Naive B cell (primary cell): ENCODE results near the gene TMPO. TPM values are rescaled to one million over a fixed set of nuclear protein-coding genes. Genes with fewer than 3 reads are reported as not detected.
A peak's percentile ranks its signal among the peaks of the same experiment; 100 is the strongest.
"Not testable (repeated sequence)": the region's sequence is repeated elsewhere in the genome, so short reads cannot be mapped to it uniquely, and the experiment has no call there.

Source experiments
- ATAC-seq, 2 donors: fragments of 150-1000 bp; cut with Tn5 transposase; 2 replicates each; pipeline ENCODE4 v1.10.0; 2021; ENCODE audit warnings: low read depth in 2 of 2, mild to moderate bottlenecking in 2 of 2, moderate library complexity in 2 of 2
- DNase-seq: peaks from one replicate; pipeline ENCODE4 v3.0.0; 2022
- H3K27ac Mint-ChIP-seq, 6 donors: one replicate each; pipeline ENCODE4 v1.8.0; 2020 to 2022; ENCODE audit warnings: mild to moderate bottlenecking in 6 of 6, mixed read lengths in 6 of 6, moderate library complexity in 5 of 6, inconsistent platforms in 2 of 6
- H3K27me3 Mint-ChIP-seq, 3 donors: one replicate each; pipeline ENCODE4 v1.8.0; 2021 to 2022; ENCODE audit warnings: mixed read lengths in 3 of 3, mild to moderate bottlenecking in 1 of 3
- H3K36me3 Mint-ChIP-seq, 2 donors: one replicate each; pipeline ENCODE4 v1.8.0; 2020 to 2022; ENCODE audit warnings: mixed read lengths in 2 of 2, inconsistent platforms in 1 of 2, mild to moderate bottlenecking in 1 of 2
- H3K4me1 Mint-ChIP-seq, 3 donors: one replicate each; pipeline ENCODE4 v1.8.0; 2020 to 2022; ENCODE audit warnings: mixed read lengths in 3 of 3, inconsistent platforms in 1 of 3, mild to moderate bottlenecking in 1 of 3, moderate library complexity in 1 of 3
- H3K4me3 Mint-ChIP-seq, 8 donors: one replicate each; pipeline ENCODE4 v1.8.0; 2020 to 2022; ENCODE audit warnings: mild to moderate bottlenecking in 8 of 8, mixed read lengths in 8 of 8, moderate library complexity in 8 of 8, inconsistent platforms in 2 of 8
- H3K9me3 Mint-ChIP-seq, 7 donors: one replicate each; pipeline ENCODE4 v1.8.0; 2020 to 2022; ENCODE audit warnings: mixed read lengths in 7 of 7, mild to moderate bottlenecking in 5 of 7, inconsistent platforms in 2 of 7, moderate library complexity in 1 of 7
- polyA plus RNA-seq, 6 donors: library from polyadenylated mRNA; unstranded; fragments of 300-500 nt; fragmentation: Illumina TruSeq; gene quantifications; one replicate each; pipeline ENCODE4 v1.2.3, GENCODE V29; 2021; ENCODE audit warnings: low read depth in 6 of 6

The TMPO gene
- polyA plus RNA-seq, 6 donors from 2014 or later: 30.7 to 83.0 (median 77.8) TPM

- Mint-ChIP-seq H3K27me3 (no peaks in the 10 kb centered on the region), H3K36me3 (no peaks in the 10 kb centered on the region), H3K4me1 (no peaks in the 10 kb centered on the region), H3K4me3 (no peak overlapping the region), H3K9me3 (peaks cover 0 to 3% (median 0%) of the 10 kb centered on the region in 7 donors), H3K27ac (no peak overlapping the region)
- no peak for DNase-seq
- no peak for ATAC-seq
Measured at GRCh38 chr12:98574110-98574509, 58.7 kb downstream of the TMPO start.

- Mint-ChIP-seq H3K9me3 (peaks cover 0 to 3% (median 0%) of the 10 kb centered on the region in 7 donors), H3K4me1 (no peaks in the 10 kb centered on the region), H3K27ac (no peak overlapping the region), H3K27me3 (no peaks in the 10 kb centered on the region), H3K36me3 (no peaks in the 10 kb centered on the region), H3K4me3 (no peak overlapping the region)
- DNase-seq: no peak
- no peak for ATAC-seq
Measured at GRCh38 chr12:98575013-98575412, 59.6 kb downstream of the TMPO start.

- ATAC-seq, H3K36me3 Mint-ChIP-seq, H3K9me3 Mint-ChIP-seq, DNase-seq, H3K27ac Mint-ChIP-seq, H3K4me3 Mint-ChIP-seq, H3K27me3 Mint-ChIP-seq, H3K4me1 Mint-ChIP-seq: not testable (repeated sequence)
Measured at GRCh38 chr12:98576795-98577194, 61.4 kb downstream of the TMPO start.

GRCh38 chr12:98578392-98578791 lies 63.0 kb downstream of the TMPO start:
- no peak for ATAC-seq
- Mint-ChIP-seq H3K27me3 (no peaks in the 10 kb centered on the region), H3K4me3 (no peak overlapping the region), H3K36me3 (no peaks in the 10 kb centered on the region), H3K9me3 (peaks cover 0 to 3% (median 0%) of the 10 kb centered on the region in 7 donors), H3K4me1 (no peaks in the 10 kb centered on the region), H3K27ac (no peak overlapping the region)
- no peak for DNase-seq

- peaks cover 0 to 3% (median 0%) of the 10 kb centered on the region in 7 donors for H3K9me3 Mint-ChIP-seq
- H3K4me1 Mint-ChIP-seq: no peaks in the 10 kb centered on the region
- no peak for ATAC-seq
Measured at GRCh38 chr12:98578821-98579220, 63.4 kb downstream of the TMPO start.

GRCh38 chr12:98579347-98579746 lies 64.0 kb downstream of the TMPO start:
- no peaks in the 10 kb centered on the region for H3K27me3 Mint-ChIP-seq
- no peak for DNase-seq
- H3K36me3 Mint-ChIP-seq: no peaks in the 10 kb centered on the region
- no peaks in the 10 kb centered on the region for H3K4me1 Mint-ChIP-seq
- H3K27ac Mint-ChIP-seq: no peak overlapping the region
- no peak overlapping the region for H3K4me3 Mint-ChIP-seq
- H3K9me3 Mint-ChIP-seq: peaks cover 0 to 3% (median 0%) of the 10 kb centered on the region in 7 donors
- no peak for ATAC-seq

More at GRCh38 chr12:98578821-98579220, 63.4 kb downstream of the TMPO start:
- Mint-ChIP-seq H3K27ac (no peak overlapping the region), H3K27me3 (no peaks in the 10 kb centered on the region), H3K36me3 (no peaks in the 10 kb centered on the region), H3K4me3 (no peak overlapping the region)
- no peak for DNase-seq

- no peaks in the 10 kb centered on the region for H3K27me3 Mint-ChIP-seq
- no peaks in the 10 kb centered on the region for H3K4me1 Mint-ChIP-seq
- peaks cover 0 to 3% (median 0%) of the 10 kb centered on the region in 7 donors for H3K9me3 Mint-ChIP-seq
- no peak overlapping the region for H3K4me3 Mint-ChIP-seq
- peak overlapping the region in 1 of 6 donors; percentile 36 for H3K27ac Mint-ChIP-seq
- DNase-seq: no peak
- no peak for ATAC-seq
- no peaks in the 10 kb centered on the region for H3K36me3 Mint-ChIP-seq
Measured at GRCh38 chr12:98579835-98580234, 64.4 kb downstream of the TMPO start.

GRCh38 chr12:98580695-98581094 lies 65.3 kb downstream of the TMPO start:
- no peak for ATAC-seq
- peaks cover 0 to 3% (median 0%) of the 10 kb centered on the region in 7 donors for H3K9me3 Mint-ChIP-seq

GRCh38 chr12:98581101-98581500 lies 65.7 kb downstream of the TMPO start:
- Mint-ChIP-seq H3K27ac (no peak overlapping the region), H3K4me1 (no peaks in the 10 kb centered on the region), H3K9me3 (peaks cover 0 to 3% (median 0%) of the 10 kb centered on the region in 7 donors), H3K4me3 (no peak overlapping the region), H3K27me3 (no peaks in the 10 kb centered on the region), H3K36me3 (no peaks in the 10 kb centered on the region)
- ATAC-seq (no peak), DNase-seq (no peak)

More at GRCh38 chr12:98580695-98581094, 65.3 kb downstream of the TMPO start:
- H3K4me3 Mint-ChIP-seq: peak overlapping the region in 1 of 8 donors; percentile 57
- DNase-seq: no peak
- no peaks in the 10 kb centered on the region for H3K27me3 Mint-ChIP-seq
- H3K36me3 Mint-ChIP-seq: no peaks in the 10 kb centered on the region
- no peaks in the 10 kb centered on the region for H3K4me1 Mint-ChIP-seq
- H3K27ac Mint-ChIP-seq: no peak overlapping the region

GRCh38 chr12:98582093-98582492 lies 66.7 kb downstream of the TMPO start:
- DNase-seq: no peak
- Mint-ChIP-seq H3K9me3 (no peaks in the 10 kb centered on the region), H3K36me3 (no peaks in the 10 kb centered on the region), H3K4me3 (no peak overlapping the region), H3K27ac (no peak overlapping the region), H3K27me3 (no peaks in the 10 kb centered on the region), H3K4me1 (no peaks in the 10 kb centered on the region)
- ATAC-seq: no peak

GRCh38 chr12:98587084-98587483 lies 71.7 kb downstream of the TMPO start:
- DNase-seq: no peak
- Mint-ChIP-seq H3K27me3 (no peaks in the 10 kb centered on the region), H3K9me3 (no peaks in the 10 kb centered on the region), H3K27ac (no peak overlapping the region), H3K36me3 (no peaks in the 10 kb centered on the region), H3K4me3 (no peak overlapping the region), H3K4me1 (peaks cover 0 to 5% (median 0%) of the 10 kb centered on the region in 3 donors)
- no peak for ATAC-seq

GRCh38 chr12:98591209-98591608 lies 75.8 kb downstream of the TMPO start:
- Mint-ChIP-seq H3K4me1 (peaks cover 21 to 31% (median 24%) of the 10 kb centered on the region in 3 donors), H3K27ac (peak overlapping the region in 3 of 6 donors; percentile 21 to 86 (median 39)), H3K4me3 (peak overlapping the region in 3 of 8 donors; percentile 43 to 81 (median 51)), H3K36me3 (peaks cover 7% of the 10 kb centered on the region in 2 donors), H3K9me3 (no peaks in the 10 kb centered on the region), H3K27me3 (no peaks in the 10 kb centered on the region)
- ATAC-seq (no peak), DNase-seq (no peak)

- Mint-ChIP-seq H3K27ac (peak overlapping the region; percentile 95 to 99 (median 99)), H3K27me3 (no peaks in the 10 kb centered on the region), H3K9me3 (no peaks in the 10 kb centered on the region), H3K36me3 (peaks cover 7% of the 10 kb centered on the region in 2 donors), H3K4me1 (peaks cover 21 to 36% (median 29%) of the 10 kb centered on the region in 3 donors), H3K4me3 (peak overlapping the region; percentile 88 to 99 (median 97))
- ATAC-seq: peak in 1 of 2 donors; percentile 0
- DNase-seq: no peak
Measured at GRCh38 chr12:98592825-98593322, 77.5 kb downstream of the TMPO start.

GRCh38 chr12:98593351-98594049 lies 78.1 kb downstream of the TMPO start, which contains the start of gene SLC25A3:
Gene SLC25A3 (plus strand): TSS chr12:98593686. CDS start chr12:98593979, 293 bp downstream.
- Mint-ChIP-seq H3K9me3 (no peaks in the 10 kb centered on the region), H3K27me3 (no peaks in the 10 kb centered on the region), H3K4me3 (peak within 1 kb of the TSS; percentile 88 to 99 (median 97)), H3K4me1 (peaks cover 21 to 36% (median 29%) of the 10 kb centered on the region in 3 donors), H3K27ac (peak within 1 kb of the TSS; percentile 95 to 99 (median 99)), H3K36me3 (peaks cover 7% of the 10 kb centered on the region in 2 donors)
- ATAC-seq (peak; percentile 95 to 96), DNase-seq (peak; percentile 91)
